Tibial nerve (tissue), 4 donors: Measurements from ENCODE around the gene PDZD2.

Experiments used
- CTCF ChIP-seq, 5 experiments: fragments of 200-600 bp in 3 of 5; fragments of 450-650 bp in 2 of 5; sonication (generic) in 3 of 5; IDR thresholded peaks; one replicate each; pipeline ENCODE4 v1.5.1; 2016 to 2019; ENCODE audit warnings: antibody characterized with exemption in 5 of 5, mild to moderate bottlenecking in 3 of 5, moderate library complexity in 2 of 5
- EP300 ChIP-seq, 2 donors: sonication (generic); formaldehyde crosslinking; IDR thresholded peaks; one replicate each; pipeline ENCODE4 v1.6.1; 2017; ENCODE audit warnings: antibody characterized with exemption in 2 of 2, mild to moderate bottlenecking in 1 of 2
- POLR2A ChIP-seq, 2 donors: fragments of 450-650 bp; IDR thresholded peaks; one replicate each; pipeline ENCODE4 v1.6.1; 2017; ENCODE audit warnings: antibody characterized with exemption in 2 of 2, mild to moderate bottlenecking in 2 of 2, moderate library complexity in 2 of 2

GRCh38 chr5:32116574-32117313 lies 477.8 kb downstream of the PDZD2 start:
- TF ChIP-seq CTCF (IDR thresholded peaks at IDR 0.05) = no peak
- TF ChIP-seq POLR2A (IDR thresholded peaks at IDR 0.05) = no peak
- no peak for TF ChIP-seq EP300 (IDR thresholded peaks at IDR 0.05)
